Keratinocyte (primary cell): ENCODE data around the gene ABCA8.

Source experiments
- EZH2 ChIP-seq: IDR thresholded peaks from one replicate; pipeline ENCODE4 v1.6.1; 2012; ENCODE audit warnings: inconsistent platforms, mild to moderate bottlenecking, low read length, moderate library complexity
- TF ChIP-seq, protein P1 (sequence below), 3 experiments: IDR thresholded peaks in 1 of 3; conservative IDR thresholded peaks in 1 of 3; optimal IDR thresholded peaks in 1 of 3; 2 replicates in 2 of 3; 3 replicates in 1 of 3; pipeline versions ENCODE3 to v1.5.1; 2011; ENCODE audit warnings: low read length in 3 of 3, mild to moderate bottlenecking in 3 of 3, moderate library complexity in 2 of 3, control low read depth in 1 of 3, inconsistent platforms in 1 of 3; ENCODE audit not compliant: insufficient read depth in 2 of 3; ENCODE audit errors: extremely low read depth in 1 of 3

DNA sequence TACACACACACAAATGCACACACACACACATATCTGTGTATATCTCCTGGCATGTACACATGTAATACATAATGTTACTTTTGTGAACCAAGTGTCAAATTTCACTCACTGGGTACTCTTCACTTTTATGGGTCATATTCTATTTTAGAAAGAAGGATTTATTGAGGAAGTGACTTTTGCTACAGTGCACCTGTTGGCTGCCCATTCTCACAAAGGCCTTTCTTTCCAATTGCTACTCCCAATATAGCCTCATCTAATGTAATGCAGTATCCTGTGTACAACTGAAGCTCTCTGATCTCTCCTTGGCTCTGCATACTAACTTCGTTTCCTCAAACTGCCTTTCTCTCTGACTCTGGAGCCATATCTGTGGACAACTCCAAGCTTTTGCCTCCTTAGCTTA lies 107.5 kb downstream of the ABCA8 start:
- TF ChIP-seq, protein P1, sequence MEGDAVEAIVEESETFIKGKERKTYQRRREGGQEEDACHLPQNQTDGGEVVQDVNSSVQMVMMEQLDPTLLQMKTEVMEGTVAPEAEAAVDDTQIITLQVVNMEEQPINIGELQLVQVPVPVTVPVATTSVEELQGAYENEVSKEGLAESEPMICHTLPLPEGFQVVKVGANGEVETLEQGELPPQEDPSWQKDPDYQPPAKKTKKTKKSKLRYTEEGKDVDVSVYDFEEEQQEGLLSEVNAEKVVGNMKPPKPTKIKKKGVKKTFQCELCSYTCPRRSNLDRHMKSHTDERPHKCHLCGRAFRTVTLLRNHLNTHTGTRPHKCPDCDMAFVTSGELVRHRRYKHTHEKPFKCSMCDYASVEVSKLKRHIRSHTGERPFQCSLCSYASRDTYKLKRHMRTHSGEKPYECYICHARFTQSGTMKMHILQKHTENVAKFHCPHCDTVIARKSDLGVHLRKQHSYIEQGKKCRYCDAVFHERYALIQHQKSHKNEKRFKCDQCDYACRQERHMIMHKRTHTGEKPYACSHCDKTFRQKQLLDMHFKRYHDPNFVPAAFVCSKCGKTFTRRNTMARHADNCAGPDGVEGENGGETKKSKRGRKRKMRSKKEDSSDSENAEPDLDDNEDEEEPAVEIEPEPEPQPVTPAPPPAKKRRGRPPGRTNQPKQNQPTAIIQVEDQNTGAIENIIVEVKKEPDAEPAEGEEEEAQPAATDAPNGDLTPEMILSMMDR (optimal IDR thresholded peaks at IDR 0.05 in 1 of 3, IDR thresholded peaks at IDR 0.05 in 1 of 3, conservative IDR thresholded peaks at IDR 0.05 in 1 of 3; ENCODE audit: extremely low read depth in 1 of 3, insufficient read depth in 2 of 3, low read length in 3 of 3), result no peak
- TF ChIP-seq EZH2, result no peak
